Liver (tissue), 3 donors: Measurements from ENCODE around the gene GALNT16.

ENCODE experiments used
- EGR1 ChIP-seq, 2 donors: IDR thresholded peaks; 2 replicates each; pipeline ENCODE4 v1.6.1; 2016 to 2018; ENCODE audit warnings: antibody characterized with exemption in 2 of 2, low read depth in 2 of 2
- FOXA2 ChIP-seq: IDR thresholded peaks from 2 replicates; pipeline ENCODE4 v1.6.1; 2016; ENCODE audit warnings: antibody characterized with exemption
- HNF4A ChIP-seq, 2 donors: conservative IDR thresholded peaks; 2 replicates each; pipeline ENCODE4 v1.6.1; 2016; ENCODE audit warnings: antibody characterized with exemption in 2 of 2, mild to moderate bottlenecking in 2 of 2
- HNF4G ChIP-seq: IDR thresholded peaks from 2 replicates; pipeline ENCODE4 v1.6.1; 2016; ENCODE audit warnings: antibody characterized with exemption
- JUND ChIP-seq, 2 donors: IDR thresholded peaks; 2 replicates each; pipeline ENCODE4 v1.6.1; 2016; ENCODE audit warnings: antibody characterized with exemption in 2 of 2
- NR2F2 ChIP-seq: IDR thresholded peaks from 2 replicates; pipeline ENCODE4 v1.6.1; 2016; ENCODE audit warnings: antibody characterized with exemption
- RAD21 ChIP-seq, 2 donors: IDR thresholded peaks; 2 replicates each; pipeline ENCODE4 v1.6.1; 2016; ENCODE audit warnings: antibody characterized with exemption in 2 of 2, mild to moderate bottlenecking in 2 of 2
- SP1 ChIP-seq: IDR thresholded peaks from 2 replicates; pipeline ENCODE4 v1.6.1; 2018; ENCODE audit warnings: antibody characterized with exemption, mild to moderate bottlenecking
- TAF1 ChIP-seq: conservative IDR thresholded peaks from 2 replicates; pipeline ENCODE4 v1.6.1; 2016; ENCODE audit warnings: antibody characterized with exemption, mild to moderate bottlenecking
- YY1 ChIP-seq: IDR thresholded peaks from 2 replicates; pipeline ENCODE4 v1.6.1; 2016; ENCODE audit warnings: antibody characterized with exemption, mild to moderate bottlenecking
- TF ChIP-seq, protein P1 (sequence below): IDR thresholded peaks from 2 replicates; pipeline ENCODE4 v1.6.1; 2016; ENCODE audit warnings: antibody characterized with exemption, mild to moderate bottlenecking
- TF ChIP-seq, protein P2 (sequence below): fragments of 150-350 bp; IDR thresholded peaks from 2 replicates; pipeline ENCODE4 v1.5.1; 2017; ENCODE audit warnings: improper control_type of control experiment, low read depth, low read length; ENCODE audit not compliant: missing input control
- TF ChIP-seq, protein P3 (sequence below): IDR thresholded peaks from 2 replicates; pipeline ENCODE4 v1.6.1; 2016; ENCODE audit warnings: antibody characterized with exemption
- TF ChIP-seq, protein P4 (sequence below): IDR thresholded peaks from 2 replicates; pipeline ENCODE4 v1.6.1; 2016; ENCODE audit warnings: antibody characterized with exemption
- donor health status: healthy.
- donor health status: healthy.

DNA sequence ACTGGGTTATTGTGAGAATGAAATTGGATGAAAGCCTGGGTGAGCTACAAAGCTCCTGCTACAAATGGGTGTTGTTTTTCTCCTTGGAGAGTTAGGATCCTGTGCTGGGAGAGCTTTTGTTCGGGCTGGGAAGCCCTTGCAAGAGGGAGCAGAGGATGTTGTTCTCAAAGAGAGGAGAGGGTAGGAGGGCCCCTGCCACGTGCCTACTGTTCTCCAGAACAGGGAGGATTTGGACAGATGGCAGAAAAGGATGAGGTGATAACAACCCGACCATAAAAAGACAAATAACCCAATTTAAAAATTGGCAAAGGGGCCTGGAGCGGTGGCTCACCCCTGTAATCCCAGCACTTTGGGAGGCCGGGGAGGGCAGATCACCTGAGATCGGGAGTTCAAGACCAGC lies 68.8 kb downstream of the GALNT16 start:
- TF ChIP-seq, protein P1, sequence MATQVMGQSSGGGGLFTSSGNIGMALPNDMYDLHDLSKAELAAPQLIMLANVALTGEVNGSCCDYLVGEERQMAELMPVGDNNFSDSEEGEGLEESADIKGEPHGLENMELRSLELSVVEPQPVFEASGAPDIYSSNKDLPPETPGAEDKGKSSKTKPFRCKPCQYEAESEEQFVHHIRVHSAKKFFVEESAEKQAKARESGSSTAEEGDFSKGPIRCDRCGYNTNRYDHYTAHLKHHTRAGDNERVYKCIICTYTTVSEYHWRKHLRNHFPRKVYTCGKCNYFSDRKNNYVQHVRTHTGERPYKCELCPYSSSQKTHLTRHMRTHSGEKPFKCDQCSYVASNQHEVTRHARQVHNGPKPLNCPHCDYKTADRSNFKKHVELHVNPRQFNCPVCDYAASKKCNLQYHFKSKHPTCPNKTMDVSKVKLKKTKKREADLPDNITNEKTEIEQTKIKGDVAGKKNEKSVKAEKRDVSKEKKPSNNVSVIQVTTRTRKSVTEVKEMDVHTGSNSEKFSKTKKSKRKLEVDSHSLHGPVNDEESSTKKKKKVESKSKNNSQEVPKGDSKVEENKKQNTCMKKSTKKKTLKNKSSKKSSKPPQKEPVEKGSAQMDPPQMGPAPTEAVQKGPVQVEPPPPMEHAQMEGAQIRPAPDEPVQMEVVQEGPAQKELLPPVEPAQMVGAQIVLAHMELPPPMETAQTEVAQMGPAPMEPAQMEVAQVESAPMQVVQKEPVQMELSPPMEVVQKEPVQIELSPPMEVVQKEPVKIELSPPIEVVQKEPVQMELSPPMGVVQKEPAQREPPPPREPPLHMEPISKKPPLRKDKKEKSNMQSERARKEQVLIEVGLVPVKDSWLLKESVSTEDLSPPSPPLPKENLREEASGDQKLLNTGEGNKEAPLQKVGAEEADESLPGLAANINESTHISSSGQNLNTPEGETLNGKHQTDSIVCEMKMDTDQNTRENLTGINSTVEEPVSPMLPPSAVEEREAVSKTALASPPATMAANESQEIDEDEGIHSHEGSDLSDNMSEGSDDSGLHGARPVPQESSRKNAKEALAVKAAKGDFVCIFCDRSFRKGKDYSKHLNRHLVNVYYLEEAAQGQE: no peak
- TF ChIP-seq, protein P2, sequence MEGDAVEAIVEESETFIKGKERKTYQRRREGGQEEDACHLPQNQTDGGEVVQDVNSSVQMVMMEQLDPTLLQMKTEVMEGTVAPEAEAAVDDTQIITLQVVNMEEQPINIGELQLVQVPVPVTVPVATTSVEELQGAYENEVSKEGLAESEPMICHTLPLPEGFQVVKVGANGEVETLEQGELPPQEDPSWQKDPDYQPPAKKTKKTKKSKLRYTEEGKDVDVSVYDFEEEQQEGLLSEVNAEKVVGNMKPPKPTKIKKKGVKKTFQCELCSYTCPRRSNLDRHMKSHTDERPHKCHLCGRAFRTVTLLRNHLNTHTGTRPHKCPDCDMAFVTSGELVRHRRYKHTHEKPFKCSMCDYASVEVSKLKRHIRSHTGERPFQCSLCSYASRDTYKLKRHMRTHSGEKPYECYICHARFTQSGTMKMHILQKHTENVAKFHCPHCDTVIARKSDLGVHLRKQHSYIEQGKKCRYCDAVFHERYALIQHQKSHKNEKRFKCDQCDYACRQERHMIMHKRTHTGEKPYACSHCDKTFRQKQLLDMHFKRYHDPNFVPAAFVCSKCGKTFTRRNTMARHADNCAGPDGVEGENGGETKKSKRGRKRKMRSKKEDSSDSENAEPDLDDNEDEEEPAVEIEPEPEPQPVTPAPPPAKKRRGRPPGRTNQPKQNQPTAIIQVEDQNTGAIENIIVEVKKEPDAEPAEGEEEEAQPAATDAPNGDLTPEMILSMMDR: no peak
- TF ChIP-seq, protein P3, sequence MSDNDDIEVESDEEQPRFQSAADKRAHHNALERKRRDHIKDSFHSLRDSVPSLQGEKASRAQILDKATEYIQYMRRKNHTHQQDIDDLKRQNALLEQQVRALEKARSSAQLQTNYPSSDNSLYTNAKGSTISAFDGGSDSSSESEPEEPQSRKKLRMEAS: no peak
- no peak for TF ChIP-seq YY1
- TF ChIP-seq SP1: no peak
- no peak for TF ChIP-seq FOXA2
- TF ChIP-seq, protein P4, sequence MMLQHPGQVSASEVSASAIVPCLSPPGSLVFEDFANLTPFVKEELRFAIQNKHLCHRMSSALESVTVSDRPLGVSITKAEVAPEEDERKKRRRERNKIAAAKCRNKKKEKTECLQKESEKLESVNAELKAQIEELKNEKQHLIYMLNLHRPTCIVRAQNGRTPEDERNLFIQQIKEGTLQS: no peak
- TF ChIP-seq EGR1 (IDR thresholded peaks at IDR 0.05; ENCODE audit: low read depth in 2 of 2): no peak
- TF ChIP-seq HNF4A (conservative IDR thresholded peaks at IDR 0.05): no peak
- no peak for TF ChIP-seq JUND (IDR thresholded peaks at IDR 0.05)
- no peak for TF ChIP-seq HNF4G
- no peak for TF ChIP-seq TAF1
- no peak for TF ChIP-seq RAD21 (IDR thresholded peaks at IDR 0.05)
- no peak for TF ChIP-seq NR2F2
